Brain microvascular endothelial cell (primary cell): ENCODE measurements around the gene EIF2B2.

Experiments used
- DNase-seq: peaks from one replicate; pipeline ENCODE4 v3.0.0-alpha.2; 2020
- H3K27ac ChIP-seq: fragments of 250-450 bp; sonication (Bioruptor Pico); 2 replicates; pipeline ENCODE4 v1.5.1; 2020; ENCODE audit warnings: mild to moderate bottlenecking, moderate library complexity
- H3K27me3 ChIP-seq: fragments of 250-450 bp; sonication (Bioruptor Pico); replicated peaks from 2 replicates; pipeline ENCODE4 v1.5.1; 2020; ENCODE audit warnings: mild to moderate bottlenecking
- H3K36me3 ChIP-seq: fragments of 250-450 bp; sonication (Bioruptor Pico); replicated peaks from 2 replicates; pipeline ENCODE4 v1.5.1; 2020; ENCODE audit warnings: mild to moderate bottlenecking
- H3K4me3 ChIP-seq: 2 replicates; pipeline ENCODE4 v1.5.1; 2011; ENCODE audit warnings: low read depth, mild to moderate bottlenecking, control low read depth, low read length, moderate library complexity
- in situ Hi-C: cut with HindIII; loops from 2 replicates; pipeline ENCODE4 v1.10.0; 2017; ENCODE audit warnings: low sequenced_read_pairs, low pct_ligation_motif_present
- TF ChIP-seq, protein P1 (sequence below): IDR thresholded peaks from 2 replicates; pipeline ENCODE4 v1.5.1; 2011; ENCODE audit warnings: low read depth, mild to moderate bottlenecking, moderate library complexity, low read length, control low read depth, inconsistent platforms; ENCODE audit errors: missing control alignments

The EIF2B2 gene

DNA sequence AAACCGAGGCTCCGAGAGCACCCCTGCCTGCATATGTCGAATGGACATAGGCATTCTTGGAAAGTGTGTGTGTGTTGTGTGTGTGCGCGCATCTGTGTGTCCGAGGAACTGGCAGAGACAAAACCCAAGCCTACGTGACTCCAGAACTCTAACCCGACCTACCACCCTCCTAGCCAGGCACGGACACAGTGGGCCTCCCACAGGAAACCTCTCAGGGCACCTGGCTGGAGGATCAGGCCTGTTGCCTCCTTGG, 46.8 kb upstream of the EIF2B2 start:
- no peak overlapping the region for H3K4me3 ChIP-seq
- H3K27ac ChIP-seq: no peak overlapping the region
- in situ Hi-C loops: no loop called here
- H3K27me3 ChIP-seq: no peaks in the 10 kb centered on the region
- no peak for DNase-seq
- TF ChIP-seq, protein P1, sequence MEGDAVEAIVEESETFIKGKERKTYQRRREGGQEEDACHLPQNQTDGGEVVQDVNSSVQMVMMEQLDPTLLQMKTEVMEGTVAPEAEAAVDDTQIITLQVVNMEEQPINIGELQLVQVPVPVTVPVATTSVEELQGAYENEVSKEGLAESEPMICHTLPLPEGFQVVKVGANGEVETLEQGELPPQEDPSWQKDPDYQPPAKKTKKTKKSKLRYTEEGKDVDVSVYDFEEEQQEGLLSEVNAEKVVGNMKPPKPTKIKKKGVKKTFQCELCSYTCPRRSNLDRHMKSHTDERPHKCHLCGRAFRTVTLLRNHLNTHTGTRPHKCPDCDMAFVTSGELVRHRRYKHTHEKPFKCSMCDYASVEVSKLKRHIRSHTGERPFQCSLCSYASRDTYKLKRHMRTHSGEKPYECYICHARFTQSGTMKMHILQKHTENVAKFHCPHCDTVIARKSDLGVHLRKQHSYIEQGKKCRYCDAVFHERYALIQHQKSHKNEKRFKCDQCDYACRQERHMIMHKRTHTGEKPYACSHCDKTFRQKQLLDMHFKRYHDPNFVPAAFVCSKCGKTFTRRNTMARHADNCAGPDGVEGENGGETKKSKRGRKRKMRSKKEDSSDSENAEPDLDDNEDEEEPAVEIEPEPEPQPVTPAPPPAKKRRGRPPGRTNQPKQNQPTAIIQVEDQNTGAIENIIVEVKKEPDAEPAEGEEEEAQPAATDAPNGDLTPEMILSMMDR: no peak
- H3K36me3 ChIP-seq: no peaks in the 10 kb centered on the region

DNA sequence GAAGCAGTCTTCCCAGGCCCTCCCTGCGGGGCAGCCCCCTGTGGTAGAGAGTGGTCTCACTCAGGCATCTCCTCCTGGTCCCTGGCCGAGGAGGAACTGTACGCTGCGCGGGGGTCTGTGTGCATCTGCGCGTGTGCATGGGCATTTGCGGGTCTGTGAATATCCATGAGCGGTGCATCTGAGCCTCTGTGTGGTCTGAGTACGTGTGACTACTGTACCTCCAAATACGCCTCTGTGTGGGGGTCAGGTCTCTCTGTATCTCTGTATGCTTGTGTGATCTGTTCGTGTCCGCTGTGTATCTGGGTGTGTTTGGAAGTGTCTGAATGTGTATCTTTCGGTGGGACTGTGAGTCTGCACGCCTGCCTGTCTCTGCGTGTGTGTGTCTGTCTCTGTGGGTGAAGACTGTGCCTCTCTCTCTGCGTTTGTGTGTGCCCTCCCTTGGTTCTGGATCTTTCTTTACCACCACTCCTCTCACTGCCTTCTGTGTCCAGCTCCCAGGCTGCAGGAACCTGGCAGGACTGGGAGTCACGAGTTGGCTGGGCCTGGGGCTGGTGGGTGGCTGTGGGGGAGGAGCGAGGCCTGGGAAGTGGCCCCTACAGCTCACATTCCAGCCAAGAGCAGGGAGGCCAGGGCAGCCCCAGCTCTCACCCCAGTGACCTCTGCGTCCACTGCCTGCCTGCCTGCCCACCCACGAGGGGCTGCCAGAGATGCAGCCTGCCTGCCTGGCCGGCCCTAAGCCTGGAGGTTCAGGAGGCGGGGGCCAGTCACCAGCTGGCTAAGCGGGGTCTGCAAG, 46.2 kb upstream of the EIF2B2 start:
- Histone ChIP-seq H3K27me3 (no peaks in the 10 kb centered on the region), H3K4me3 (no peak overlapping the region)
- TF ChIP-seq, protein P1: no peak

DNA sequence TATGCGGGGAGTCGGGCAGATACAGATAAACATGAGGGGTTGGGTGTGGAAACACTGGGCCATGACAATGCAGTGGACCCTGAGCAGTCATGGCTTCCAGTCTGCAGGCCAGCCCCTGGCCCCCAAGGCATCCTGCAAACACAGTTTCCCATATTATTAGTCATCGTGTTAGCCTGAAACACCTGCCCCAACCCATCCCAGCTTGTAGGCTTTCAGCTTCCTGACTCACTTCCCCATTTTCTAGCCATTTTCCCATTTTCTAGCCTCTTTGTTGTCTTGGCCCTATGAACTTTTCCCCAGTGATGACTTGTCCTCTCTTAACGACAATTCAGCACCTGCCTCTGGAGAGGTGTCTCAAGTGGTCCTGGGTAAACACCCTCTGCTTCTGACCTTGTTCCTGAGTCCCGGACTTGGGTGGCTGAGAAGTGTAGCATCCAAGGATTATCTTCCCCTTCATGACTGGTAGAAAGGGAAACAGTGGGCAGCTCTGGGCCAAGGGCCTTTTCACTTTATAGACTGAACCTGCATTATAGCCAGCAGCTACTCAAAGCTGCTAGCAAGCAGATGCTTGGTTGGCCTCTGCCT, 43.0 kb upstream of the EIF2B2 start:
- Histone ChIP-seq H3K27ac (no peak overlapping the region), H3K4me3 (no peak overlapping the region), H3K27me3 (no peaks in the 10 kb centered on the region), H3K36me3 (no peaks in the 10 kb centered on the region)
- in situ Hi-C loops: no loop called here
- DNase-seq: no peak
- TF ChIP-seq, protein P1: no peak

More for the DNA sequence above, 46.2 kb upstream of the EIF2B2 start:
- in situ Hi-C loops: no loop called here
- Histone ChIP-seq H3K27ac (no peak overlapping the region), H3K36me3 (no peaks in the 10 kb centered on the region)
- DNase-seq: no peak

DNA sequence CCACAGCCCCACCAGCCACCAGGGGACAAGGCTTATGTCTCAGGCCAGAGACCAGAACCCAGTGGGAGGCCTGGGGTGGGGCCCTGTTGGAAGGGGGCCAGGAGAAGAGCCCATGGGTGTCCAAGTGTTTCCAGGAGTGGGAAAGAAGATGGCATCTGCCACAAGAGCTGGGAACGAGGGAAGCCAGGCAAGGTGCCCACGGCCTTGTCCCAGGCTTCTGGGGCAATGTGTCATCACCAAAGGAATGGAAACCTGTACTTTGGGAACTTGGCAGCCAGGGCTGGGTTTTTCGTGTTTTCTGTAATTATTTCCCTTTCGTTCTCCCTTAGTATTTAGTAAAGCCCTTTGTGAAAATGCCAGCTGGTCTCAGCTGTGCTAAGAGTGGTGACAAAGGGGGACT, 42.0 kb upstream of the EIF2B2 start:
- Histone ChIP-seq H3K27ac (no peak overlapping the region), H3K27me3 (no peaks in the 10 kb centered on the region), H3K4me3 (no peak overlapping the region), H3K36me3 (no peaks in the 10 kb centered on the region)
- DNase-seq: no peak
- TF ChIP-seq, protein P1: no peak
- in situ Hi-C loops: no loop called here

DNA sequence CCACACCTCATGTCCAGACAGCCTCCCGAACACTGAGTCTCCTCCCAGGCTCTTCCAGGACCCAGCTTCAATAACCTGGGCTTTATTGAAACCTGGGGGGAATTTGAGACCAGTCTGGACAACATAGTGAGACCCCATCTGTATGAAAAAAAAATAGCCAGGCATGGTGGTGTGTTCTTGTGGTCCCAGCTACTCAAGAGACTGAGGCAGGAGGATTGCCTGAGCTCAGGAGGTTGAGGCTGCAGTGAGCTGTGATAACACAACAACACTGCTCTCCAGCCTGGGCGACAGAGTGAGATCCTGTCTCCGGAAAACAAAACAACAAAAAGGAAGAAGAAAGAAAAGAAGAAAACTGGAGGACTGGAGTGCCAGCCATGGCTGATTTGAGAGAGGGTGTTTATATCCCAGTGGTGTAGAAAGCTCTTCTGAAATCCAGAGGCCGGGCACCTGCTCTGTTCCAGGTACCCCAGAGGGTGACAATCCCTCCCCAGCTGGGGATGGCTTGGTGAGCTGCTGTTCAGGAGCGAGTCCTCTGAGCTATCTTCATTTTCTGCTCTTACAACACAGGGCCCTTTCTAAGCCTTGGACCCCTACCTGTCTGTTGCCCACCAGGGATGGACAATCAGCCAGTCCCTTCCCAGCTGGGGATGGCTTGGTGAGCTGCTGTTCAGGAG, 41.3 kb upstream of the EIF2B2 start:
- in situ Hi-C loops: no loop called here
- H3K4me3 ChIP-seq: no peak overlapping the region
- no peak overlapping the region for H3K27ac ChIP-seq
- no peaks in the 10 kb centered on the region for H3K36me3 ChIP-seq
- DNase-seq: no peak
- TF ChIP-seq, protein P1: no peak
- no peaks in the 10 kb centered on the region for H3K27me3 ChIP-seq
